SU-DHL-6 (cell line): Measurements from ENCODE around the gene ZNF536.

Experiments used
- H2AFZ ChIP-seq: fragments of 200-600 bp; sonication (generic); 2 replicates; pipeline ENCODE4 v1.6.1; 2014; ENCODE audit warnings: low read depth, mild to moderate bottlenecking, moderate library complexity, mixed read lengths, antibody characterized with exemption, low read length; ENCODE audit not compliant: severe bottlenecking
- H3F3A ChIP-seq: fragments of 200-600 bp; shearing (Covaris generic); 2 replicates; pipeline ENCODE4 v1.6.0; 2016; ENCODE audit warnings: antibody characterized with exemption, mild to moderate bottlenecking; ENCODE audit not compliant: insufficient read depth
- H3K27ac ChIP-seq: fragments of 200-600 bp; sonication (generic); 2 replicates; pipeline ENCODE4 v1.5.1; 2016; ENCODE audit warnings: low read depth, mild to moderate bottlenecking, low read length, moderate library complexity, mixed read lengths
- H3K27me3 ChIP-seq: fragments of 200-600 bp; sonication (generic), shearing (Covaris generic); 2 replicates; pipeline ENCODE4 v1.6.0; 2014; ENCODE audit warnings: mild to moderate bottlenecking, low read length
- H3K36me3 ChIP-seq: fragments of 200-600 bp; sonication (generic); 2 replicates; pipeline ENCODE4 v1.6.1; 2014; ENCODE audit warnings: mild to moderate bottlenecking, low read length, mixed read lengths
- H3K4me2 ChIP-seq: fragments of 300-600, 200-600 bp; shearing (Covaris generic), sonication (generic); 2 replicates; pipeline ENCODE4 v1.6.0; 2014; ENCODE audit warnings: low read length, low read depth, mild to moderate bottlenecking; ENCODE audit not compliant: poor library complexity, severe bottlenecking
- H3K4me3 ChIP-seq: fragments of 200-600 bp; sonication (generic); 2 replicates; pipeline ENCODE4 v1.5.1; 2014; ENCODE audit warnings: antibody characterized with exemption, low read length, mild to moderate bottlenecking, mixed read lengths; ENCODE audit not compliant: insufficient read depth, poor library complexity, severe bottlenecking
- H3K79me2 ChIP-seq: fragments of 200-600 bp; sonication (generic); 2 replicates; pipeline ENCODE4 v1.6.1; 2014; ENCODE audit warnings: mild to moderate bottlenecking, low read length, moderate library complexity; ENCODE audit not compliant: insufficient read depth
- H3K9ac ChIP-seq: fragments of 200-600 bp; sonication (generic); 2 replicates; pipeline ENCODE4 v1.7.0; 2014; ENCODE audit warnings: mild to moderate bottlenecking, low read length
- H3K9me2 ChIP-seq: fragments of 200-600 bp; sonication (generic); replicated peaks from 2 replicates; pipeline ENCODE4 v1.6.1; 2014; ENCODE audit warnings: low read length; ENCODE audit not compliant: insufficient read depth
- H3K9me3 ChIP-seq: fragments of 200-600 bp; sonication (generic); 2 replicates; pipeline ENCODE4 v1.6.1; 2014; ENCODE audit warnings: low read length, mixed read lengths; ENCODE audit not compliant: insufficient read depth
- H4K20me1 ChIP-seq: fragments of 200-600 bp; sonication (generic); 2 replicates; pipeline ENCODE4 v1.6.1; 2014; ENCODE audit warnings: low read depth, mild to moderate bottlenecking, antibody characterized with exemption, low read length, moderate library complexity, mixed read lengths
- EZH2phosphoT487 ChIP-seq: fragments of 200-600 bp; sonication (generic), shearing (Covaris generic); conservative IDR thresholded peaks from 2 replicates; pipeline ENCODE4 v1.6.1; 2018; ENCODE audit warnings: mild to moderate bottlenecking, antibody characterized with exemption, low read length, moderate library complexity, mixed read lengths
- TF ChIP-seq, protein P1 (sequence below): fragments of 200-600 bp; sonication (generic); IDR thresholded peaks from one replicate; pipeline ENCODE4 v1.5.1; 2017; ENCODE audit warnings: antibody characterized with exemption, mild to moderate bottlenecking, low read length, moderate library complexity; ENCODE audit not compliant: insufficient read depth, poor library complexity, severe bottlenecking

The ZNF536 gene

DNA sequence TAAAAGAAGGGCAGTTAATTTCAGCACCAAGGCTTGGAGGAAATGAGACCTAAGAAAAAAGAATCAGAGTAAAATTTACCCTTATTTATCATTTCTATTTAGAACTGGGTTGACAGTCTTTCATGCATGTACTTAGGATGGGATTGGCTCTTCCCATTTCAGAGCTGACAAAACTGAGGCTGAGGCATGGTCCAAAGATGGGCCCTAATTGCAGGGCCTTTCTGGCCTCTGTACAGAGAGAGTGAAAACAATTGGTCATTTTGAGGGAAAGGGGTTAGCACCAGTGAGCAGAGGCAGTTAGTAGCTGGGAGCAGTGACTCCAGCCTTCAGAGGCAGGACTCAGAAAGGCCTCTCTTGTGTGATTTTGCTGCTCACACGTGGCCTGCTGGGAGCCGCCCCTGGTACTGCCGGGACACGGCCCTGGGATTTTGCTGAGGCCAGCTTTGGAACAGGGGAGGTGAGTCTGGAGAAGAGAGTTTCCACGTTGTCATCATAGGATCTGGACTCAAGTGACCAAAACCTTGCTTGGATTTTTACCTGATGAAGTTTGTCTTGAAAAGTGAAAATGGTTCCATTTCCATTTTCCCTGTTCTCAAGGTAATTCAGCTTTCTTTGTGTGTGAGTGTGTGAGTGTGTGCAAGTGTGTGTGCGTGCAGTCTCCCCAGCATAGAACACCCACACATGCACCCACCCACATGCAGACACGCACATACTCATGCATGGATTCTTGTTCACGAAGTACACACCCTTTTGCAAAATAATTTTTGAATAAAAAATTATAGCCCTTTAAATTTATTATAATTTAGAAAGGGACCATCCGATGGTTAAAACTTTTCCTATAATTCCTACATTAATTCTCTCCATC is at the start of gene ZNF536:
ZNF536 (plus strand) TSS at position 425 of the 865 bp plus-strand sequence. CDS start 71,179 bp downstream, outside the sequence.
- Histone ChIP-seq H3K4me3 (no peak within 1 kb of the TSS), H3F3A (no peaks in the 10 kb centered on the region), H3K79me2 (no peaks in the 10 kb centered on the region), H3K27ac (no peak within 1 kb of the TSS), H3K27me3 (no peaks in the 10 kb centered on the region), H3K4me2 (no peak within 1 kb of the TSS), H2AFZ (no peak within 1 kb of the TSS), H3K9me3 (no peaks in the 10 kb centered on the region), H3K9ac (no peak within 1 kb of the TSS), H4K20me1 (no peaks in the 10 kb centered on the region), H3K9me2 (no peaks in the 10 kb centered on the region), H3K36me3 (no peaks in the 10 kb centered on the region)
- TF ChIP-seq, protein P1, sequence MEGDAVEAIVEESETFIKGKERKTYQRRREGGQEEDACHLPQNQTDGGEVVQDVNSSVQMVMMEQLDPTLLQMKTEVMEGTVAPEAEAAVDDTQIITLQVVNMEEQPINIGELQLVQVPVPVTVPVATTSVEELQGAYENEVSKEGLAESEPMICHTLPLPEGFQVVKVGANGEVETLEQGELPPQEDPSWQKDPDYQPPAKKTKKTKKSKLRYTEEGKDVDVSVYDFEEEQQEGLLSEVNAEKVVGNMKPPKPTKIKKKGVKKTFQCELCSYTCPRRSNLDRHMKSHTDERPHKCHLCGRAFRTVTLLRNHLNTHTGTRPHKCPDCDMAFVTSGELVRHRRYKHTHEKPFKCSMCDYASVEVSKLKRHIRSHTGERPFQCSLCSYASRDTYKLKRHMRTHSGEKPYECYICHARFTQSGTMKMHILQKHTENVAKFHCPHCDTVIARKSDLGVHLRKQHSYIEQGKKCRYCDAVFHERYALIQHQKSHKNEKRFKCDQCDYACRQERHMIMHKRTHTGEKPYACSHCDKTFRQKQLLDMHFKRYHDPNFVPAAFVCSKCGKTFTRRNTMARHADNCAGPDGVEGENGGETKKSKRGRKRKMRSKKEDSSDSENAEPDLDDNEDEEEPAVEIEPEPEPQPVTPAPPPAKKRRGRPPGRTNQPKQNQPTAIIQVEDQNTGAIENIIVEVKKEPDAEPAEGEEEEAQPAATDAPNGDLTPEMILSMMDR, result no peak
- no peak for TF ChIP-seq EZH2phosphoT487

DNA sequence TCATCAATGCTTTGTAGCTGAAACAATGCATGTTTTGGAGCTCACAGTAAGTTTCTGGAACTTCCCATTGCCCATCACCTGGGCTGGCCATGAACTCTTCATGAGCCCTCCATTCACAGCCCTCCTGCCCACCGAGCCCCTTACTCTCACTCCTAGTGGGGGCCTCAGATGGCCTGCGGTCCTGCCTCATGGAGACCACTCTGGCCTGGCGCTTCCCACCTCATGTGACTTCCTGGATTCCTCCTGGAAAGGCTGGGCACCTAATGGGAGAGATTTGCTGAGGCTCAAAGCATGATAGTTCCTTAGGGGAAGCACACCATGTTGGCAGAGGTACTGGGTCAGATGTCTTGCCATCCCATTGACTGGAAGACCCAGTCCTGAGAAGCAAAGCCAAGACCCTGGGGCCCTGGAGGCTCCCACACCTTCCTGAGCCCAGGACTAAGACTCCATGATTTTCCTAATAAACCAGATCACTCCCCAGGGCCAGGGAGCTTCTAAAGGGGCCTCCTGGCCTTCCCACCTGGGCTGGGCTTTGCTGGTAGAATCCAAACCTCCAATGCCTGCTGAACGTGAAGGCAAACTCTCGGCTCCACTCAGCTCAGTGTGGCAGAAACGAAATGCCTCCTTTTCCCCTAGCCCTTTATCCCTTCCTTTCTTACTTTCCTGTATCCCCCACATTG is 49.4 kb upstream of the ZNF536 start:
- no peaks in the 10 kb centered on the region for H3K79me2 ChIP-seq
- H3K27ac ChIP-seq, result no peak overlapping the region
- no peaks in the 10 kb centered on the region for H3K9me2 ChIP-seq
- no peaks in the 10 kb centered on the region for H3K9me3 ChIP-seq
- no peak overlapping the region for H3K4me3 ChIP-seq
- no peaks in the 10 kb centered on the region for H4K20me1 ChIP-seq
- no peak overlapping the region for H3K4me2 ChIP-seq
- no peaks in the 10 kb centered on the region for H3F3A ChIP-seq
- no peaks in the 10 kb centered on the region for H3K36me3 ChIP-seq
- TF ChIP-seq, protein P1, result no peak
- TF ChIP-seq EZH2phosphoT487, result no peak
- no peak overlapping the region for H3K9ac ChIP-seq
- H2AFZ ChIP-seq, result no peak overlapping the region
- H3K27me3 ChIP-seq, result no peaks in the 10 kb centered on the region

DNA sequence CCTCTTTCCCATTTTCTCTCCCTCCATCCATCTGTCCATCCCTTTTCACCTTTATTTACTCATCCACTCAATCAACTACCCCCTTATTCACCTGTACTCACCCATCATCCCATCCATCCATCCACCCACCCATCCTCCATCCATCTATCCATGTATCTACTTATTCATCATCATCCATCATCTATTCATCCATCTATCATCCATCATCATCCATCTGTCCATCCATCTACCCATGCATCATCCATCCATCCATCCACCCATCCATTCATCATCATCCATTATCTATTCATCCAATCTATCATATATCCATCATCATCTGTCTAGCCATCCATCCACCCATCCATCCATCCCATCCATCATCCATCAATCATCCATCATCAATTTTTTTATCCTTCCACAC is 48.3 kb upstream of the ZNF536 start:
- H3F3A ChIP-seq, result no peaks in the 10 kb centered on the region
- no peak overlapping the region for H2AFZ ChIP-seq
- H3K9me3 ChIP-seq, result no peaks in the 10 kb centered on the region
- no peak overlapping the region for H3K4me3 ChIP-seq
- no peaks in the 10 kb centered on the region for H4K20me1 ChIP-seq
- no peaks in the 10 kb centered on the region for H3K9me2 ChIP-seq
- H3K4me2 ChIP-seq, result no peak overlapping the region
- no peaks in the 10 kb centered on the region for H3K79me2 ChIP-seq
- H3K27me3 ChIP-seq, result no peaks in the 10 kb centered on the region
- H3K27ac ChIP-seq, result no peak overlapping the region
- no peaks in the 10 kb centered on the region for H3K36me3 ChIP-seq
- no peak overlapping the region for H3K9ac ChIP-seq
- no peak for TF ChIP-seq EZH2phosphoT487
- TF ChIP-seq, protein P1, result no peak
